Nephron progenitor cell (in vitro differentiated cells): ENCODE results near the gene PPP2R5E.
A peak's percentile ranks its signal among the peaks of the same experiment; 100 is the strongest.

Experiments used
- DNase-seq: peaks from one replicate; pipeline ENCODE4 v3.0.0; 2021
- H3K27ac Mint-ChIP-seq: 2 replicates; pipeline ENCODE4 v1.8.0; 2021; ENCODE audit warnings: mild to moderate bottlenecking, moderate library complexity, mixed read lengths
- H3K27me3 Mint-ChIP-seq: 2 replicates; pipeline ENCODE4 v1.8.0; 2021; ENCODE audit warnings: mild to moderate bottlenecking, low read depth, mixed read lengths; ENCODE audit not compliant: poor library complexity
- H3K36me3 Mint-ChIP-seq: 2 replicates; pipeline ENCODE4 v1.8.0; 2021; ENCODE audit warnings: low read depth, mixed read lengths
- H3K4me1 Mint-ChIP-seq: 2 replicates; pipeline ENCODE4 v1.8.0; 2021; ENCODE audit warnings: mixed read lengths
- H3K4me3 Mint-ChIP-seq: 2 replicates; pipeline ENCODE4 v1.8.0; 2021; ENCODE audit warnings: mild to moderate bottlenecking, moderate library complexity, mixed read lengths
- H3K9me3 Mint-ChIP-seq: 2 replicates; pipeline ENCODE4 v1.8.0; 2021; ENCODE audit warnings: mild to moderate bottlenecking, moderate library complexity, mixed read lengths
- CTCF ChIP-seq: fragments of 200-600 bp; sonication (generic); IDR thresholded peaks from 2 replicates; pipeline ENCODE4 v1.5.0; 2021; ENCODE audit warnings: antibody characterized with exemption

PPP2R5E gene

GRCh38 chr14:63328787-63329737 lies 214.1 kb downstream of the PPP2R5E start:
- DNase-seq: no peak
- TF ChIP-seq CTCF: no peak
- H3K27me3 Mint-ChIP-seq: peaks cover 9% of the 10 kb centered on the region
- H3K9me3 Mint-ChIP-seq: peaks cover 11% of the 10 kb centered on the region
- no peak overlapping the region for H3K27ac Mint-ChIP-seq
- H3K4me1 Mint-ChIP-seq: no peaks in the 10 kb centered on the region
- H3K36me3 Mint-ChIP-seq: no peaks in the 10 kb centered on the region
- no peak overlapping the region for H3K4me3 Mint-ChIP-seq

GRCh38 chr14:63326840-63327239 lies 216.3 kb downstream of the PPP2R5E start:
- Mint-ChIP-seq H3K9me3 (peaks cover 10% of the 10 kb centered on the region), H3K27me3 (peaks cover 3% of the 10 kb centered on the region), H3K36me3 (no peaks in the 10 kb centered on the region), H3K4me3 (no peak overlapping the region), H3K4me1 (no peaks in the 10 kb centered on the region), H3K27ac (no peak overlapping the region)
- no peak for DNase-seq
- no peak for TF ChIP-seq CTCF

GRCh38 chr14:63322897-63323573 lies 220.1 kb downstream of the PPP2R5E start:
- Mint-ChIP-seq H3K4me1 (no peaks in the 10 kb centered on the region), H3K27ac (peak overlapping the region; percentile 18), H3K4me3 (no peak overlapping the region), H3K9me3 (no peaks in the 10 kb centered on the region), H3K36me3 (no peaks in the 10 kb centered on the region), H3K27me3 (peaks cover 3% of the 10 kb centered on the region)
- TF ChIP-seq CTCF: no peak
- DNase-seq: no peak

- Mint-ChIP-seq H3K27me3 (peaks cover 6% of the 10 kb centered on the region), H3K4me3 (no peak overlapping the region), H3K9me3 (no peaks in the 10 kb centered on the region), H3K36me3 (no peaks in the 10 kb centered on the region), H3K4me1 (no peaks in the 10 kb centered on the region), H3K27ac (no peak overlapping the region)
- no peak for DNase-seq
- TF ChIP-seq CTCF: no peak
These were observed 220.7 kb downstream of the PPP2R5E start for GRCh38 chr14:63322472-63322871.
